ENCODE data around the gene NRBF2. TPM values are rescaled to one million over a fixed set of nuclear protein-coding genes. Genes with fewer than 3 reads are reported as not detected.

NRBF2 gene
- total RNA-seq, 1 donor from 2014 or later = 26.7 TPM

DNA sequence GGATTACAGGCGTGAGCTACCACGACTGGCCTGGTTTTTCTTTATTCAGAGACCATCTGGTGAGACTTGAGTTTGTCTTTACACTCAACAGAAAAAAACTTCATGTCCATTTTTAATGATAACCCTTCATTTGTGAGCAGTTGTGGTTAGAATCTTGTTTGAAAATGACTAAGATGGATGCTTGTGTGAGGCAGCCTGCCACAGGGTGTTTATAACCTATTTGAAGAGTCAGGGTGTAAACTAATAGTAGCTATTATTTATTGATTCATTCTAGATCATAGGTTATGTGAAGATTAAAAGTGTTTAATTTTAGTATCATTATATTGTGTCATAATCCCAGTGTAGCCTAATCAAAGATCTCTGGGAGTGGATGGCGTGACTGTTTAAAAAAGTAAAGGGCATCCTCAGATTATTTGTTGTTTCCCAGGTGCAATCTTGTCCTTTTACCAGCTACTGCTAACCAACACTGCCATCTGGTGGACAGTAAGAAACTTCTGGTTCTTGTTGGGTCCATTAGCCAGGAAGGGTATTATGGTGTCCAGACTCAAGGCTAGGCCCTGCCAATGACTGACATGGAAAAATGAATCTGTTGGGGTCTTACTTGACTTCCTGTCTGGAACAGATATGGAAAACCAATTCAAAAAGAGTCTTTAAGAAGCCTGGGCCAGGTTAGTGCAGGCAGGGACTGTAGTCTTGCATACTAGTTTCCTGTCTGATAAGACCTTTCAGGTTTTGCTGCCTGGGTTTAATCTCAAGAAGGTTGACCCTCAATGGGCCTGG is 24.9 kb downstream of the NRBF2 start:
- intact Hi-C loops (cut with micrococcal nuclease) = loop anchor here (1.0 to 5.0 kb wide), 11 partner anchors 25 to 721 kb away; partner anchors contain the start of genes EGR2 and NRBF2

DNA sequence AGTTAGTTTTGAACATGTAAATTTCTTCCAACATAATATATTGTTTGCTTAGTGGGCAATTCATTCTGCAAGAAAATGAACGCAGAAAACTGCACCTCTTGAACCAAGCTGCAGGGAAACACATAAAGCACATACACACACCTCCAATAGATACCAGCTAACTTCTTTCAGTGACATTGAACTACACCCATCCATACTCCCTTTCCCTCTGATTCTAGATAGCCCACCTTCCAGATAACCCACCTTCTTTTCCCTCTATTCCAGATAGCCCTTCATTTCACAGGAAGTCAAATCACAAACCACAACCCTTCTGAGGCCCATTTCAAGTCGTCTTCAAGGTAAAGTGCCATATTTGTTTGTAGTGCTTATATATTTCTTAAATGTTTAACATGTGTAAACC is 28.5 kb downstream of the NRBF2 start:
- intact Hi-C loops (cut with micrococcal nuclease) = no loop called here

DNA sequence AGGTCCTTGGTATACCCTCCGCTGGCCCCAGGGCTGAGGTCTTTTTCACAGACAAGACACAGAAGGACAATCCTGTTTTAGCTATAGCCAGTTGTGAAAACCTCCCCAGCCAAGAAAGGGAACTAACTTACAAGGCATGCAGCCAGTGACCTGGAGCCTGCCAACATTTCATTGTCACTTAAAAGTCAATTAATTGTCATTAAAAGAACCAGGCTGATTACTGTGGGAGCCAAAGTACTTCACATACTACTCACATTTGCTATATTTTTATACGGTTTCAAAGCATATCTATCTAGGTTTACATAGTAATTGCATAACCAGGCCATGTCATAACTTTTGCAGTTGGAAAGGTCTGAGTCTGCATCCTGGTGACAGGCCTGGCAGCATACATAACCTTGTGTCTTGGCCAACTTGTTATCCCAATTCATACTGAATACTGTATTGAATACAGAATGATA is 31.1 kb downstream of the NRBF2 start:
- intact Hi-C loops (cut with micrococcal nuclease) = no loop called here

GRCh38 chr10:63165249-63165648 is 32.1 kb downstream of the NRBF2 start:
- intact Hi-C loops (cut with micrococcal nuclease) = loop anchor here (5.0 kb wide), 1 partner anchor 657 kb away; no protein-coding TSS in a partner anchor

GRCh38 chr10:63166742-63167258 is 33.7 kb downstream of the NRBF2 start:
- intact Hi-C loops (cut with micrococcal nuclease) = loop anchor here (1.0 to 5.0 kb wide), 7 partner anchors 298 to 700 kb away; partner anchors contain the start of genes JMJD1C and REEP3

DNA sequence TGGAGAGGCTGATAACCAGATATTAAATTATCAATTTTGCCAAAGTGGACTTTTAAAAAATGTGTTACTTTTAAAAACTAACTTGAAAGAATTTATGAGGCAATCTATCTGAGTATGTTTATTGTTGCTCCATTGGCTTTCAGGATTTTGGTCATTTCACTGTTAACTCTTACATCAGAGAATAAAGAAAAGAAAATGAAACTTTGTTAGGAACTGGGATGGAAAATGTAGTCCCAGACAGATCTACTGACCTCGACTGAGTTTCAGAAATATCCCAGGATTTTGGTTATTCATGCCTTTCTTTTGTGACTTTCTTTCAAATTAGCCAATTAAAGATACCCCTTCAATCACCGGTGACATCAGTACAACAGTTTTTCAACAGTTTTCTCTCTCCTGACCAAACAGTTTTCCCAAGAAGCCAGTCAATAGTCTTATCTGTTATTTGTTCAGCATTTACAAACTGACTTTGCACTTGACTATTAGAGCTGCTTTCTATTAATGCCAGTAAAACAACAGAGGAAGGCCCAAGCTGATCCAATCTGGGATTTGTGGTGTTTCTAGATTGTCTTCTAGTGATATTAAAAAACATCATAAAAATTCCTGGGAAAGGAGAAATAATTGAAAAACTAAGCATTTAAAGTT is 35.8 kb downstream of the NRBF2 start:
- intact Hi-C loops (cut with micrococcal nuclease) = loop anchor here (5.0 kb wide), 1 partner anchor 653 kb away; no protein-coding TSS in a partner anchor

DNA sequence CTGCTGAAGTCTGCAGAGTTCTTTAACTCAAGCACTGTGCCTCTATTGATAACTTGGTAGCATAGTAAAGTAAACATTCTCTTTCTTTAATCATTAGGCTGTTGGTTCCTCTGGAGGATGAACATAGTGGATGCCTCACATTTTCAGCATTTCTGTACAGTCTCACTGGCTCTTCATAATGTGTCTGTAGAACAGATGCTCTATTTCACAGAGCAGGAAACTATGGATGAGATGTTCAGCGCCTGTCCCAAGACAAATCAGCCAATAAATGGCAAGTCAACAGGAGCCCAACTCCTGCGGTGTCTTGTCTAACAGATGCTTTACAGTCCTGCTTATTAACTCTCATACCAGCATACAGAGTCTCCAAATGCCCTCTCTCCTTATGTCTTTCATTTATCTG is 36.5 kb downstream of the NRBF2 start:
- intact Hi-C loops (cut with micrococcal nuclease) = loop anchor here (5.0 kb wide), 3 partner anchors 437 to 1122 kb away; no protein-coding TSS in a partner anchor

DNA sequence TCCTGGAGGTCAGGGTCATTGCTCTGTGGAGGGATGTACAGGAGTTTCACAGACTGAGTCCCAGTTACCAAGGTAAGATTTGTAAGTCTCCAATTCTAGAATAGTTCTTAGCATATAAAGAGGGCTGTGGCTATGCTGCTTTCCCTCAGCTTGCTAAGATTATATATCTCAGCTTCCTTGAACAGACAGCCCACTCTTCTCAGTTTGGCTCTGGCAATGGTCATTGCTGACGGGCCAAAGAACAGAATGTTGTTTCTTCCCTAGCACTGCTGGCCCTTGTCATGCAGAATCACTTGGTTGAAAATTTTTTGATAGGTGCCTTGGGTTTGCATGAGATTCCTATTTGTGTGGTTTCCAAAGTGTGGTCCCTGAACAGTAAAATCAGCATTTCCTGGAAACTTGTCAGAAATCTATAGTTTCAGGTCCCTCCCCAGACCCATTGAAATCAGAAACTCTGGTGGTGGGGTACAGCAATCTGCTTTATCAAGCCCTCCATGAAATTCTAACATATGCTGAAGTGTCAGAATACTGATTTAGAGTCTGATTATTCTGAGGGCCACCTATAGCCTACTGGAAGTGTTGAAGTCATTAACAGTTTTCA is 38.2 kb downstream of the NRBF2 start:
- intact Hi-C loops (cut with micrococcal nuclease) = loop anchor here (5.0 kb wide), 2 partner anchors 439 to 1124 kb away; no protein-coding TSS in a partner anchor

DNA sequence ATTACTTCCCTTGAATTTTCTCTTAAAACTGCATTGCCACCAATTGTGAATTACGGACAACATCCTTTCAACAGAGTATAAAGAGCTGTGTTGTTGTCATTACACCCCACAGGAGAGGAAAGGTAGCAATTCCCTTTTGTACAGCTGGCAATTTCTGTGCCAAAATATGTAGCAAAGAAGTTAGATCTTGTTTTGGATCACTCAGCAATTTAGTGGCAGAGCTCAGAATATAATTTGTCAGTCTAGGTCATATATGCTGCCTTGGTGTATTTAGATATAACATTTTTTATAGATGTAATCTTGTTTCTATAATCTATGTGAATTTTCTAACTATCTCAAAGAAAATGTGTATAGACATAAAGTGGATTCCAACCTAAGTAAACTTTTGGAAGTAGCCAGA is 38.8 kb downstream of the NRBF2 start:
- intact Hi-C loops (cut with micrococcal nuclease) = loop anchor here (2.0 to 5.0 kb wide), 3 partner anchors 53 to 1125 kb away; no protein-coding TSS in a partner anchor

DNA sequence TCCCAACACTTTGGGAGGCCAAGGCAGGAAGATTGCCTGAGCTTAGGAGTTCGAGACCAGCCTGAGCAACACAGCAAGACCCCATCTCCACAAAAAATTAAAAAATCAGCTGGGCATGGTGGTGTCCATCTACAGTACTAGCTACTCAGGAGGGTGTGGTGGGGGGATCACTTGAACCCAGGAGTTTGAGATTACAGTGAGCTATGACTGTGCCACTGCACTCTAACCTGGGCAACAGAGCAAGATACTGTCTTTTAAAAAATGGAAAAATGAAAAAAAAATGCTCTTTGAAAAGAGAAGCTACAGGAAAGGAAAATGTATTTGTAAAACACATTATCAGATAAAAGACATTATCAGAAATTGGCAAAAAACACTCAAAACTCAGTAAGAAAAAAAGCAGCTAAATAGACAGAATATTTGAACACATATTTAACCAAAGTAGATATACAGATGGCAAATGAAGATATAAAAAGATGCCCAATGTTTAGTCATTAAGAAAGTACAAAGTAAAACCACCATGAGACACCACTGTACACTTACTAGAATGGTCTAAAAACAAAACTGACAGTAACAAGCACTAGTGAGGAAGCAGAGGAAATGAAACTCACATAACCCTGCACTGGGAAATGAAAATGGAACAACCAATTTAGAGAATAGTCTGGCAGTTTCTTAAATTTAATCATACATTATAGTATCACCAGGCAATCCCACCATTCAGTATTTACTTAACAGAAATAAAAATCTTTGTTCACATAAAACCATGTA is 40.5 kb downstream of the NRBF2 start:
- intact Hi-C loops (cut with micrococcal nuclease) = loop anchor here (1.0 to 5.0 kb wide), 11 partner anchors 33 to 1126 kb away; partner anchors contain the start of genes EGR2 and NRBF2

GRCh38 chr10:63175534-63175933 is 42.4 kb downstream of the NRBF2 start:
- intact Hi-C loops (cut with micrococcal nuclease) = loop anchor here (2.0 kb wide), 1 partner anchor 31 kb away; no protein-coding TSS in a partner anchor

GRCh38 chr10:63192826-63193225 is 59.7 kb downstream of the NRBF2 start:
- intact Hi-C loops (cut with micrococcal nuclease) = no loop called here

DNA sequence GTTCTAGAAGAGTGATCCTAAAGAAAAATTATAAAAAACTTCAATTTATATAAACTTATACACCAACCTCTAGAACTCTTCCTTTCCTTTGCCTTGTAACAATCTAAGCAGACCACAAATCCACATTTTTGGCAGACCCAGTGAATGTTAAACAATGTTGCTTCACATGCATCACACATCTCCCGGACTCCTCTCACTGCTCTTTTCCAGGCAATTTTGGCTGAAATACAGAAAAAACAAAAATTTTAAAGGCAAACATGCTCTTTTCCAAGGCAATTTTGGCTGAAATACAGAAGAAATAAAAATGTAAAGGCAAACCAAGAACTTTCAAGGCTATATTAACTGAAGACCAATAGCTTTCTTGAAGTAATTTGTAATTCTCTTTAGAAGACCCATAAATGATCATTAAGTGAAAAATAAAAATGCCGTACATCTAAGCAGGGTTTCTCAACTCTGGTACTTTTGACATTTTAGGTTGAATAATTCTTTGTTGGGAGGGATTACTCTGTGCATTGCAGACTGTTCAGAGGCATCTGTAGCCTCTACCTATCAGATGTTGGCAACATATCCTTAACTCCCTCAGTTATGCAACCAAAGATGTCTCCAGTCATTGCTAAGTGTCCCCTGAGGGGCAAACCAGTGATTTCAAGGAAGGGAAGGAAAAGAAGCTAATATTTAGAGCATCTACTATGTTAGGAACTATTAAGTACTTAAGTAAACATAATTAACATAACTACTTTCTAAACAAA is 64.4 kb downstream of the NRBF2 start:
- intact Hi-C loops (cut with micrococcal nuclease) = no loop called here

DNA sequence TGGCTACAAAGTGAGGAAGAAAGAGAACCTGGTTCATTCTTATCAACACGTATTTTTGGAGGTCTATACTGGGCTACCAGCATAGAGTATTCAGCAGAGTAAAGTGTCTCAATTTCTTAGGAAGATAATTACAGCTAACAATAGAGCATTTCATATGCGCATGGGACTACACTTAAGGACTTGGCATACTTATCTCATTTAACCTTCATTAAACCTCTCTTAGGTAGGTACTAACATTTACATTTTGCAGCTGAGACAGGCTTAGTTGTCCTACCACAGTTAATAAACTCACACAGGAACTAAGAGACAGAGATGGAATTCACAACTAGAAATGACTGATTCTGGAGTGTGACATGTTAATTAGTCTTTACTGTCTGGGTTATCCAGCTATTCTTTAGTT is 66.6 kb downstream of the NRBF2 start:
- intact Hi-C loops (cut with micrococcal nuclease) = no loop called here

- intact Hi-C loops (cut with micrococcal nuclease) = no loop called here
These were observed 67.3 kb downstream of the NRBF2 start for GRCh38 chr10:63200431-63200830.

GRCh38 chr10:63201118-63201517 is 68.0 kb downstream of the NRBF2 start:
- intact Hi-C loops (cut with micrococcal nuclease) = no loop called here

Data from T-helper 1 cell treated with Interleukin-12 subunit alpha and Interleukin-12 subunit beta and Interleukin-4 antibody, amounts not matched to agents 30 ng/mL and 1 ng/mL, for 36 hours (primary cell).